A549 (cell line): ENCODE data around the gene PCOLCE2. TPM values are rescaled to one million over a fixed set of nuclear protein-coding genes. Genes with fewer than 3 reads are reported as not detected.

Source experiments
- ATAC-seq, 2 experiments: fragments of 200-7000 bp in 1 of 2; fragments of >200 bp in 1 of 2; cut with Nextera tagmentation in 1 of 2; cut with Tn5 transposase in 1 of 2; 3 replicates each; pipeline versions ENCODE4 v1.8.0 to v1.9.1; 2018 to 2020; ENCODE audit warnings: mild to moderate bottlenecking in 1 of 2, moderate library complexity in 1 of 2
- CTCF ChIA-PET: fragments of 300-600 bp; sonication (Branson Sonifier 250); formaldehyde crosslinking; extraction: SDS; loops from one replicate; lab custom pipeline; 2021; ENCODE audit warnings: antibody characterized with exemption, inconsistent platforms; lab: Yijun Ruan, JAX
- POLR2A ChIA-PET: fragments of 350-600 bp; formaldehyde crosslinking; extraction: SDS; loops from one replicate; lab custom pipeline; 2021; ENCODE audit warnings: antibody characterized with exemption, inconsistent platforms; lab: Yijun Ruan, JAX
- DNase-seq, 2 experiments: peaks; one replicate each; pipeline versions ENCODE4 v3.0.0 to v3.0.0-alpha.2; 2011 to 2016; ENCODE audit warnings: low read depth in 1 of 2, low spot score in 1 of 2
- FAIRE-seq: peaks from 2 replicates; lab custom pipeline; 2011; peaks lifted over from hg19 to GRCh38; lab: Jason Lieb, UNC
- H3K27ac ChIP-seq, 2 experiments: fragments of >200 bp; sonication (Bioruptor Twin); formaldehyde crosslinking; 3 replicates each; pipeline ENCODE4 v1.5.1; 2016 to 2017
- H3K4me1 ChIP-seq: fragments of >200 bp; sonication (Bioruptor Twin); formaldehyde crosslinking; 3 replicates; pipeline ENCODE4 v1.6.1; 2016
- H3K4me2 ChIP-seq: fragments of >200 bp; sonication (Bioruptor Twin); formaldehyde crosslinking; 3 replicates; pipeline ENCODE4 v1.6.1; 2016
- H3K4me3 ChIP-seq: fragments of >200 bp; sonication (Bioruptor Twin); formaldehyde crosslinking; 3 replicates; pipeline ENCODE4 v1.5.1; 2016
- H3K9me3 ChIP-seq: fragments of >200 bp; sonication (Bioruptor Twin); formaldehyde crosslinking; 3 replicates; pipeline ENCODE4 v1.6.1; 2016
- BCL3 ChIP-seq: fragments of >200 bp; sonication (Bioruptor Twin); formaldehyde crosslinking; IDR thresholded peaks from 3 replicates; pipeline ENCODE4 v1.6.1; 2016
- CBX8 ChIP-seq: fragments of 200-600 bp; sonication (generic); IDR thresholded peaks from 2 replicates; pipeline ENCODE4 v1.6.1; 2016
- CEBPB ChIP-seq, 2 experiments: fragments of >200 bp in 1 of 2; sonication (Bioruptor Twin) in 1 of 2; formaldehyde crosslinking in 1 of 2; IDR thresholded peaks; 2 replicates each; pipeline ENCODE4 v1.6.1; 2012 to 2016
- CHD4 ChIP-seq: fragments of 200-600 bp; sonication (generic); IDR thresholded peaks from 2 replicates; pipeline ENCODE4 v1.6.1; 2016; ENCODE audit warnings: antibody characterized with exemption, mild to moderate bottlenecking, borderline replicate concordance
- FOXS1 ChIP-seq: fragments of 250-450 bp; sonication (Bioruptor Pico); IDR thresholded peaks from 2 replicates; pipeline ENCODE4 v1.5.0; 2020; ENCODE audit warnings: mild to moderate bottlenecking, moderate library complexity
- GATA3 ChIP-seq: IDR thresholded peaks from 2 replicates; pipeline ENCODE4 v1.6.1; 2012; ENCODE audit warnings: borderline replicate concordance
- HOXB13 ChIP-seq: fragments of 250-450 bp; sonication (Bioruptor Pico); IDR thresholded peaks from 2 replicates; pipeline ENCODE4 v1.5.0; 2020; ENCODE audit warnings: low read depth, mild to moderate bottlenecking, moderate library complexity
- HOXB5 ChIP-seq: fragments of 250-450 bp; sonication (Bioruptor Pico); IDR thresholded peaks from 2 replicates; pipeline ENCODE4 v1.5.0; 2020; ENCODE audit warnings: mild to moderate bottlenecking, moderate library complexity
- JUNB ChIP-seq: fragments of >200 bp; sonication (Bioruptor Twin); formaldehyde crosslinking; IDR thresholded peaks from 2 replicates; pipeline ENCODE4 v1.6.1; 2016
- KDM5A ChIP-seq: fragments of 200-600 bp; sonication (generic); IDR thresholded peaks from 2 replicates; pipeline ENCODE4 v1.6.1; 2016; ENCODE audit warnings: antibody characterized with exemption, mild to moderate bottlenecking
- MYC ChIP-seq: IDR thresholded peaks from 2 replicates; pipeline ENCODE4 v1.6.1; 2012; ENCODE audit warnings: mild to moderate bottlenecking, inconsistent platforms, low read length, improper control_type of control experiment, borderline replicate concordance
- NPAS2 ChIP-seq: fragments of 250-450 bp; sonication (Bioruptor Pico); IDR thresholded peaks from 2 replicates; pipeline ENCODE4 v1.8.0; 2022; ENCODE audit warnings: mild to moderate bottlenecking, moderate library complexity, borderline replicate concordance
- POLR2AphosphoS2 ChIP-seq: conservative IDR thresholded peaks from 2 replicates; pipeline ENCODE4 v1.6.1; 2012; ENCODE audit warnings: low read length, improper control_type of control experiment, inconsistent platforms
- RARB ChIP-seq: fragments of 250-450 bp; sonication (Bioruptor Pico); IDR thresholded peaks from 2 replicates; pipeline ENCODE4 v1.8.0; 2021; ENCODE audit warnings: mild to moderate bottlenecking, moderate library complexity
- RCOR1 ChIP-seq: fragments of 150-350 bp; IDR thresholded peaks from 2 replicates; pipeline ENCODE4 v1.6.1; 2014; ENCODE audit warnings: antibody characterized with exemption, low read length, low read depth
- SMC3 ChIP-seq: fragments of >200 bp; sonication (Bioruptor Twin); formaldehyde crosslinking; IDR thresholded peaks from 3 replicates; pipeline ENCODE4 v1.6.1; 2018; ENCODE audit warnings: inconsistent platforms
- SREBF2 ChIP-seq: fragments of 450-650 bp; IDR thresholded peaks from 2 replicates; pipeline ENCODE4 v1.6.1; 2014; ENCODE audit warnings: mild to moderate bottlenecking, moderate library complexity
- TFCP2L1 ChIP-seq: fragments of 250-450 bp; sonication (Bioruptor Pico); IDR thresholded peaks from 2 replicates; pipeline ENCODE4 v1.5.0; 2021; ENCODE audit warnings: mild to moderate bottlenecking
- TP53 ChIP-seq: fragments of 250-450 bp; sonication (Bioruptor Pico); IDR thresholded peaks from 2 replicates; pipeline ENCODE4 v1.5.0; 2021; ENCODE audit warnings: mild to moderate bottlenecking, moderate library complexity
- USF2 ChIP-seq: fragments of 450-650 bp; IDR thresholded peaks from 2 replicates; pipeline ENCODE4 v1.6.1; 2014; ENCODE audit warnings: antibody characterized with exemption
- ZNF302 ChIP-seq: fragments of 250-450 bp; sonication (Bioruptor Pico); IDR thresholded peaks from 2 replicates; pipeline ENCODE4 v1.9.0; 2021; ENCODE audit warnings: inconsistent platforms, mild to moderate bottlenecking, moderate library complexity
- WGBS: methylation state at CpG from one replicate; pipeline ENCODE4 v1.1.6; 2017; ENCODE audit errors: missing lambda C conversion rate; 5-methylcytosine and 5-hydroxymethylcytosine counted together
- polyA plus RNA-seq, 4 experiments: library from polyadenylated mRNA; depleted of rRNA in 3 of 4; stranded (reverse); fragments of >200 nt; fragmentation: RNase III in 1 of 4; extraction: RNeasy Plus Mini Kit Qiagen cat#74134 plus additional on column Dnase treatment in 1 of 4; gene quantifications; 2 replicates in 3 of 4; 3 replicates in 1 of 4; pipeline ENCODE4 v1.2.3, GENCODE V29; 2011 to 2017
- TF ChIP-seq, protein P1 (sequence below): fragments of 250-450 bp; sonication (Bioruptor Pico); IDR thresholded peaks from 2 replicates; pipeline ENCODE4 v1.5.0; 2021; ENCODE audit warnings: mild to moderate bottlenecking, moderate library complexity, borderline replicate concordance
- TF ChIP-seq, protein P2 (sequence below): fragments of >200 bp; sonication (Bioruptor Twin); formaldehyde crosslinking; IDR thresholded peaks from 3 replicates; pipeline ENCODE4 v1.5.1; 2016
- TF ChIP-seq, protein P3 (sequence below): IDR thresholded peaks from 2 replicates; pipeline ENCODE4 v1.6.1; 2012
- TF ChIP-seq, protein P4 (sequence below): fragments of 250-450 bp; sonication (Bioruptor Pico); IDR thresholded peaks from 2 replicates; pipeline ENCODE4 v1.5.0; 2020; ENCODE audit warnings: low read depth, mild to moderate bottlenecking, moderate library complexity

The PCOLCE2 gene
- polyA plus RNA-seq, 2 of the 4 experiments (the other 2 are of a cell fraction), result 41.0 to 43.9 TPM

GRCh38 chr3:142785996-142786395, 102.9 kb downstream of the PCOLCE2 start (continued):
- TF ChIP-seq BCL3 (no peak), POLR2AphosphoS2 (no peak)

GRCh38 chr3:142784228-142784627, 104.7 kb downstream of the PCOLCE2 start:
- Histone ChIP-seq H3K4me3 (no peak overlapping the region), H3K4me1 (peaks cover 4% of the 10 kb centered on the region; the same call in 2 of the 3 replicates), H3K9me3 (no peaks in the 10 kb centered on the region)
- 20% methylated on average over 1 of the region's 1 CpG for WGBS
- FAIRE-seq (no peak), ATAC-seq (no peak), DNase-seq (no peak)
- TF ChIP-seq RCOR1, result no peak
- TF ChIP-seq TFCP2L1 (CRISPR knock-in tag), result no peak
- TF ChIP-seq, protein P1, sequence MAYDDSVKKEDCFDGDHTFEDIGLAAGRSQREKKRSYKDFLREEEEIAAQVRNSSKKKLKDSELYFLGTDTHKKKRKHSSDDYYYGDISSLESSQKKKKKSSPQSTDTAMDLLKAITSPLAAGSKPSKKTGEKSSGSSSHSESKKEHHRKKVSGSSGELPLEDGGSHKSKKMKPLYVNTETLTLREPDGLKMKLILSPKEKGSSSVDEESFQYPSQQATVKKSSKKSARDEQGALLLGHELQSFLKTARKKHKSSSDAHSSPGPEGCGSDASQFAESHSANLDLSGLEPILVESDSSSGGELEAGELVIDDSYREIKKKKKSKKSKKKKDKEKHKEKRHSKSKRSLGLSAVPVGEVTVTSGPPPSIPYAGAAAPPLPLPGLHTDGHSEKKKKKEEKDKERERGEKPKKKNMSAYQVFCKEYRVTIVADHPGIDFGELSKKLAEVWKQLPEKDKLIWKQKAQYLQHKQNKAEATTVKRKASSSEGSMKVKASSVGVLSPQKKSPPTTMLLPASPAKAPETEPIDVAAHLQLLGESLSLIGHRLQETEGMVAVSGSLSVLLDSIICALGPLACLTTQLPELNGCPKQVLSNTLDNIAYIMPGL (CRISPR knock-in tag), result no peak
- no peak for TF ChIP-seq CBX8
- no peak for TF ChIP-seq JUNB
- TF ChIP-seq, protein P2, sequence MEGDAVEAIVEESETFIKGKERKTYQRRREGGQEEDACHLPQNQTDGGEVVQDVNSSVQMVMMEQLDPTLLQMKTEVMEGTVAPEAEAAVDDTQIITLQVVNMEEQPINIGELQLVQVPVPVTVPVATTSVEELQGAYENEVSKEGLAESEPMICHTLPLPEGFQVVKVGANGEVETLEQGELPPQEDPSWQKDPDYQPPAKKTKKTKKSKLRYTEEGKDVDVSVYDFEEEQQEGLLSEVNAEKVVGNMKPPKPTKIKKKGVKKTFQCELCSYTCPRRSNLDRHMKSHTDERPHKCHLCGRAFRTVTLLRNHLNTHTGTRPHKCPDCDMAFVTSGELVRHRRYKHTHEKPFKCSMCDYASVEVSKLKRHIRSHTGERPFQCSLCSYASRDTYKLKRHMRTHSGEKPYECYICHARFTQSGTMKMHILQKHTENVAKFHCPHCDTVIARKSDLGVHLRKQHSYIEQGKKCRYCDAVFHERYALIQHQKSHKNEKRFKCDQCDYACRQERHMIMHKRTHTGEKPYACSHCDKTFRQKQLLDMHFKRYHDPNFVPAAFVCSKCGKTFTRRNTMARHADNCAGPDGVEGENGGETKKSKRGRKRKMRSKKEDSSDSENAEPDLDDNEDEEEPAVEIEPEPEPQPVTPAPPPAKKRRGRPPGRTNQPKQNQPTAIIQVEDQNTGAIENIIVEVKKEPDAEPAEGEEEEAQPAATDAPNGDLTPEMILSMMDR, result no peak
- TF ChIP-seq SMC3, result no peak
- TF ChIP-seq, protein P3, sequence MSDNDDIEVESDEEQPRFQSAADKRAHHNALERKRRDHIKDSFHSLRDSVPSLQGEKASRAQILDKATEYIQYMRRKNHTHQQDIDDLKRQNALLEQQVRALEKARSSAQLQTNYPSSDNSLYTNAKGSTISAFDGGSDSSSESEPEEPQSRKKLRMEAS, result no peak
- TF ChIP-seq, all 56 proteins: peak for 0
- ChIA-PET POLR2A (no interaction called here), CTCF (no interaction called here)
- H3K27ac ChIP-seq, result no peak overlapping the region
- H3K4me2 ChIP-seq, result no peak overlapping the region

DNA sequence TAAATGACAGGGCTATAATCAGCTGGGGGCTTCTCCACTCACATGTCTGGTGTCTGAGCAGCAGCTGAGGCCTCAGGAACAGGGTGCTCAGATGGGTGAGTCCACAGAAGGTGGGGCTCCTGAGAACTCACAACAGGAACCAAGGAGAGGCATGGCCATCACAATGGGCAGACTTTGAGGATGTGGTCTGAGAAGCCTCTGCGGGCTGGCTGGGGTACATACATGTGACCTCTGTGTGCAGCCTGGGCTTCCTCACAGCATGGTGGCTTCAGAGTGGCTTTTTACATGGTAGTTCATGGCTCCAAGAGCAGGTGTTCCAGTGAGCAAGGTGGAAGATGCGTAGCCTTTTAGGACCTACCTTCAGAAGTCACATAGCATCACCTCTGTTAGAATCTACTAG, 106.3 kb downstream of the PCOLCE2 start:
- TF ChIP-seq RARB (CRISPR knock-in tag) (no peak), HOXB5 (CRISPR knock-in tag) (no peak), KDM5A (no peak), TP53 (CRISPR knock-in tag) (no peak), FOXS1 (CRISPR knock-in tag) (no peak), HOXB13 (CRISPR knock-in tag) (no peak), CHD4 (no peak), GATA3 (no peak), MYC (no peak), SMC3 (no peak), NPAS2 (CRISPR knock-in tag) (no peak), SREBF2 (no peak), USF2 (no peak), CEBPB (IDR thresholded peaks at IDR 0.05) (no peak), ZNF302 (CRISPR knock-in tag) (no peak)
- TF ChIP-seq, protein P4, sequence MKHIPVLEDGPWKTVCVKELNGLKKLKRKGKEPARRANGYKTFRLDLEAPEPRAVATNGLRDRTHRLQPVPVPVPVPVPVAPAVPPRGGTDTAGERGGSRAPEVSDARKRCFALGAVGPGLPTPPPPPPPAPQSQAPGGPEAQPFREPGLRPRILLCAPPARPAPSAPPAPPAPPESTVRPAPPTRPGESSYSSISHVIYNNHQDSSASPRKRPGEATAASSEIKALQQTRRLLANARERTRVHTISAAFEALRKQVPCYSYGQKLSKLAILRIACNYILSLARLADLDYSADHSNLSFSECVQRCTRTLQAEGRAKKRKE, result no peak
- TF ChIP-seq, all 56 proteins: peak for 0
- POLR2A ChIA-PET, result no interaction called here
- no peak for ATAC-seq
- CTCF ChIA-PET, result no interaction called here
- Histone ChIP-seq H3K4me2 (no peak overlapping the region), H3K27ac (no peak overlapping the region), H3K9me3 (no peaks in the 10 kb centered on the region), H3K4me1 (peaks cover 8% of the 10 kb centered on the region; the same call in 2 of the 3 replicates), H3K4me3 (no peak overlapping the region)
- FAIRE-seq, result no peak
- WGBS, result 100% methylated on average over 2 of the region's 2 CpGs
- DNase-seq, result no peak
